K562 (cell line): ENCODE measurements around the gene DPM2. TPM values are rescaled to one million over a fixed set of nuclear protein-coding genes. Genes with fewer than 3 reads are reported as not detected.

Experiments used
- ATAC-seq: fragments of 200-7000 bp; cut with Tn5 transposase; 3 replicates; pipeline ENCODE4 v1.9.1; 2020; ENCODE audit warnings: moderate library complexity
- BruUV-seq: library from RNA; stranded (reverse); fragments of 400-500 nt; replicated peaks from 2 replicates; lab custom pipeline; 2021; lab: Mats Ljungman, UMichigan
- CTCF ChIA-PET: fragments of 300-600 bp; formaldehyde crosslinking; extraction: SDS; loops from one replicate; lab custom pipeline; 2021; ENCODE audit warnings: low intra/inter-chr PET ratio; lab: Yijun Ruan, JAX
- POLR2A ChIA-PET: fragments of 300-600, 350-650 bp; sonication (Branson Sonifier 250); formaldehyde crosslinking; extraction: SDS; loops from one replicate; lab custom pipeline; 2021; ENCODE audit warnings: antibody characterized with exemption, inconsistent platforms; lab: Yijun Ruan, JAX
- DNase-seq, 4 experiments: peaks; one replicate each; pipeline versions ENCODE4 v3.0.0 to v3.0.0-alpha.2; 2011 to 2018; ENCODE audit warnings: low spot score in 3 of 4, mixed read lengths in 3 of 4; ENCODE audit errors: extremely low read depth in 1 of 4
- FAIRE-seq: peaks from 2 replicates; lab custom pipeline; 2011; peaks lifted over from hg19 to GRCh38; lab: Jason Lieb, UNC
- H2AFZ ChIP-seq: 2 replicates; pipeline ENCODE4 v1.6.0; 2011; ENCODE audit warnings: low read depth, low read length, control low read depth, inconsistent platforms
- H3K27ac ChIP-seq: fragments of 200-600 bp; 3 replicates; pipeline ENCODE4 v1.8.0; 2011; ENCODE audit warnings: low read depth, mild to moderate bottlenecking, control low read depth, inconsistent platforms, low read length, moderate library complexity, mixed read lengths; ENCODE audit errors: extremely low read depth
- H3K27me3 ChIP-seq, 2 experiments: fragments of 300-600 bp in 1 of 2; 2 replicates in 1 of 2; 3 replicates in 1 of 2; pipeline versions ENCODE4 v1.6.0 to v1.8.0; 2011; ENCODE audit warnings: inconsistent platforms in 2 of 2, low read length in 2 of 2, mild to moderate bottlenecking in 1 of 2, mixed read lengths in 1 of 2, moderate library complexity in 1 of 2; ENCODE audit not compliant: control insufficient read depth in 2 of 2, insufficient read depth in 2 of 2
- H3K36me3 ChIP-seq: fragments of 300-600 bp; 3 replicates; pipeline ENCODE4 v1.8.0; 2011; ENCODE audit warnings: mild to moderate bottlenecking, low read length, inconsistent platforms; ENCODE audit not compliant: control insufficient read depth, insufficient read depth
- H3K4me1 ChIP-seq, 2 experiments: fragments of 200-600 bp in 1 of 2; replicated peaks in 1 of 2; 2 replicates in 1 of 2; 3 replicates in 1 of 2; pipeline versions ENCODE4 v1.5.1 to v1.8.0; 2011; ENCODE audit warnings: inconsistent platforms in 2 of 2, low read length in 2 of 2, mild to moderate bottlenecking in 1 of 2, mixed read lengths in 1 of 2, moderate library complexity in 1 of 2; ENCODE audit not compliant: control insufficient read depth in 2 of 2, insufficient read depth in 2 of 2
- H3K4me2 ChIP-seq: 2 replicates; pipeline ENCODE4 v1.6.1; 2011; ENCODE audit warnings: low read length, control low read depth, inconsistent platforms, mixed read lengths; ENCODE audit not compliant: insufficient read depth
- H3K4me3 ChIP-seq: fragments of 200-600 bp; sonication (generic), shearing (Covaris generic); 2 replicates; pipeline ENCODE4 v1.5.1; 2016; ENCODE audit warnings: control low read depth, inconsistent platforms
- H3K79me2 ChIP-seq: fragments of 200-600 bp; 3 replicates; pipeline ENCODE4 v1.8.0; 2011; ENCODE audit warnings: low read length, inconsistent platforms; ENCODE audit not compliant: control insufficient read depth, insufficient read depth
- H3K9ac ChIP-seq, 2 experiments: 2 replicates each; pipeline versions ENCODE4 v1.6.0 to v1.6.1; 2011; ENCODE audit warnings: low read depth in 2 of 2, low read length in 2 of 2, control low read depth in 1 of 2, inconsistent platforms in 1 of 2, mild to moderate bottlenecking in 1 of 2, mixed read lengths in 1 of 2; ENCODE audit not compliant: insufficient read depth in 1 of 2
- H3K9me1 ChIP-seq: one replicate; pipeline ENCODE4 v1.6.0; 2011; ENCODE audit warnings: inconsistent platforms, mild to moderate bottlenecking, low read length, moderate library complexity; ENCODE audit not compliant: control insufficient read depth, insufficient read depth
- H3K9me3 ChIP-seq: replicated peaks from 2 replicates; pipeline ENCODE4 v1.5.1; 2011; ENCODE audit warnings: low read depth, low read length, inconsistent platforms; ENCODE audit not compliant: control insufficient read depth, insufficient read depth
- H4K20me1 ChIP-seq: replicated peaks from 2 replicates; pipeline ENCODE4 v1.6.1; 2011; ENCODE audit warnings: low read length, inconsistent platforms, mixed read lengths; ENCODE audit not compliant: control insufficient read depth, insufficient read depth
- C11orf30 ChIP-seq: fragments of 450-650 bp; IDR thresholded peaks from 2 replicates; pipeline ENCODE4 v1.6.1; 2016; ENCODE audit warnings: low read depth, mild to moderate bottlenecking
- CHD1 ChIP-seq: fragments of 200-600 bp; sonication (generic); IDR thresholded peaks from one replicate; pipeline ENCODE4 v1.6.1; 2012; ENCODE audit warnings: mild to moderate bottlenecking, moderate library complexity, low read length, inconsistent platforms
- KDM1A ChIP-seq, 2 experiments: fragments of 450-650 bp; IDR thresholded peaks; 2 replicates each; pipeline ENCODE4 v1.6.1; 2016; ENCODE audit warnings: mild to moderate bottlenecking in 2 of 2
- PKNOX1 ChIP-seq: fragments of 450-650 bp; IDR thresholded peaks from 2 replicates; pipeline ENCODE4 v1.6.1; 2016
- POLR2G ChIP-seq: fragments of 200-400 bp; formaldehyde crosslinking; IDR thresholded peaks from 2 replicates; pipeline ENCODE4 v1.6.1; 2017; ENCODE audit warnings: low read depth, mild to moderate bottlenecking, antibody characterized with exemption, low read length, moderate library complexity
- RAD51 ChIP-seq: fragments of 450-650 bp; IDR thresholded peaks from 2 replicates; pipeline ENCODE4 v1.7.1; 2016; ENCODE audit warnings: low read depth, mild to moderate bottlenecking, borderline replicate concordance
- THRB ChIP-seq: fragments of 450-650 bp; formaldehyde crosslinking; conservative IDR thresholded peaks from 2 replicates; pipeline ENCODE4 v1.4.0; 2022; ENCODE audit warnings: mild to moderate bottlenecking, missing genetic modification characterization
- U2AF1 ChIP-seq: fragments of 200-400 bp; formaldehyde crosslinking; optimal IDR thresholded peaks from 2 replicates; pipeline ENCODE3; 2017; ENCODE audit warnings: mild to moderate bottlenecking, low read depth, low read length, moderate library complexity
- ZBTB26 ChIP-seq: fragments of 450-650 bp; formaldehyde crosslinking; IDR thresholded peaks from 2 replicates; pipeline ENCODE4 v1.4.0; 2022; ENCODE audit warnings: missing genetic modification characterization
- WGBS: fragments of 100-300 bp; shearing (Covaris generic); methylation state at CpG from one replicate; pipeline ENCODE4 v1.1.6; 2016; ENCODE audit warnings: low coverage, mixed read lengths; ENCODE audit not compliant: insufficient coverage; ENCODE audit errors: missing lambda C conversion rate; 5-methylcytosine and 5-hydroxymethylcytosine counted together
- in situ Hi-C: fragments of 300-500 bp; cut with MboI; formaldehyde crosslinking; loops from 4 replicates; pipeline ENCODE4 v1.15.0; 2018; ENCODE audit warnings: inconsistent platforms, mixed read lengths
- intact Hi-C: fragments of 100-400 bp; cut with micrococcal nuclease; formaldehyde crosslinking; loops from 2 replicates; pipeline ENCODE4 v1.14.2; 2022
- polyA plus RNA-seq, 8 experiments: library from polyadenylated mRNA; depleted of rRNA in 4 of 8; stranded (reverse) in 5 of 8; unstranded in 3 of 8; fragments of >200 nt; fragmentation: Nextera tagmentation in 2 of 8; fragmentation: Illumina TruSeq in 1 of 8; extraction: Ambion mirVana in 2 of 8; extraction: Trizol in 1 of 8; gene quantifications; 2 replicates each; pipeline versions ENCODE4 v1.2.1 to v1.2.3, GENCODE V29; 2011 to 2014; ENCODE audit warnings: inconsistent platforms in 1 of 8, missing spikeins in 1 of 8
- total RNA-seq, 7 experiments: library from RNA; depleted of rRNA in 6 of 7; stranded (reverse); fragments of >200 nt in 6 of 7; fragmentation: Illumina TruSeq in 2 of 7; extraction: Trizol in 2 of 7; gene quantifications; 2 replicates each; pipeline versions ENCODE4 v1.2.1 to v1.2.3, GENCODE V29; 2011 to 2021; ENCODE audit warnings: low replicate concordance in 1 of 7

Gene DPM2
- total and polyA plus RNA-seq, 9 of the 15 experiments (the other 6 are each of a cell fraction or from before 2014, with no cell fraction given) = 43.5 to 126 (median 71.1) TPM

DNA sequence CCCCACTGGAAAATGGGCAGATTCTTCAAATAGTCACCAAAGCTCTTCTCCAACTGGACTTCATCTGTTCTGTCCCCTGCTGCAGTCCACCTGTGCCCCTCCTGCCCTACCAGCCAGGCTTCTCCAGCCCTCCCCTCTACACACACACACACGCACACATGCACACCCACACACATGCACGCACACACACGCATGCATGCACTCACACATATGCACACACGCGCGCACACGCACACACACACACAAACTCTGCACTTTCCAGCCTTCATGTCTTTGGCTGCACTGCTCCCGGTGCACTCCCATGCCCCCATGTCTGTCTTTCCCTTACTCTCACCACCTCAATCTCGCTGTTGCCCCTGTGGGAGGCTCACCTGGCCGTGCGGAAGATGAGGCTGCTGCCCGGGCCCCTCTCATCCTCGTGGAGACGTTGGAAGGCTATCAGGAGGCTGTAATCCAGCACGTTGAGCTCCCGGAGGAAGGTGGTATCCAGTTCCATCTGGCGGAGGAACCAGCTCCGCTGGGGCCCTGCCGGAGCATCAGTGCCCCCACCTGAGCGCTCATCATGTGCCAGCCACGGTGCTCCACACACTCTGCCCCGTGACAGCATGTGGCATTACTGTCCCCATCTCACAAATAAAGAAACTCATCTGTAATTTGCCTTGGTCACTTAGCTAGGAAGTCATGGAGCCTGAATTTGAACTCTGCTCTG, 12.8 kb downstream of the DPM2 start:
- Histone ChIP-seq H3K4me3 (no peak overlapping the region), H4K20me1 (no peaks in the 10 kb centered on the region), H3K36me3 (no peaks in the 10 kb centered on the region), H3K9me1 (no peaks in the 10 kb centered on the region), H3K27me3 (no peaks in the 10 kb centered on the region), H3K27ac (no peak overlapping the region), H3K9ac (peak overlapping the region in 1 of 2 experiments; percentile 65; a peak in 2 of 4 replicates), H2AFZ (no peak overlapping the region), H3K79me2 (no peaks in the 10 kb centered on the region), H3K9me3 (no peaks in the 10 kb centered on the region), H3K4me2 (no peak overlapping the region), H3K4me1 (peaks cover 22 to 50% of the 10 kb centered on the region in 2 experiments; a peak in 4 of 5 replicates)
- no peak for ATAC-seq
- ChIA-PET CTCF (no interaction called here), POLR2A (interaction anchor here (0.6 kb wide), 1 partner anchor 190 kb away, joined by 3 read pairs; no protein-coding TSS in a partner anchor)
- intact Hi-C loops = loop anchor here (5.0 kb wide), 1 partner anchor 333 kb away; no protein-coding TSS in a partner anchor
- in situ Hi-C loops = loop anchor here (5.0 to 25.0 kb wide), 3 partner anchors 423 to 988 kb away; no protein-coding TSS in a partner anchor
- no peak for TF ChIP-seq KDM1A (IDR thresholded peaks at IDR 0.05)
- TF ChIP-seq U2AF1 = no peak
- no peak for TF ChIP-seq CHD1
- 0 out of 2 replicates have a peak, but pooled peaks have one; percentile 33 for TF ChIP-seq THRB
- no peak for TF ChIP-seq RAD51
- TF ChIP-seq POLR2G = 0 out of 2 replicates have a peak, but pooled peaks have one; percentile 20
- TF ChIP-seq ZBTB26 (CRISPR knock-in tag) = 0 out of 2 replicates have a peak, but pooled peaks have one; percentile 30
- no peak for TF ChIP-seq PKNOX1
- no peak for TF ChIP-seq C11orf30
- FAIRE-seq = no peak
- no TSS peak for BruUV-seq
- 59% methylated on average over 21 of the region's 22 CpGs for WGBS
- no peak for DNase-seq
